ENCODE results near the gene NUCKS1.

The NUCKS1 gene

GRCh38 chr1:205667909-205668643 lies 81.9 kb downstream of the NUCKS1 start:
- TF ChIP-seq, protein P1, sequence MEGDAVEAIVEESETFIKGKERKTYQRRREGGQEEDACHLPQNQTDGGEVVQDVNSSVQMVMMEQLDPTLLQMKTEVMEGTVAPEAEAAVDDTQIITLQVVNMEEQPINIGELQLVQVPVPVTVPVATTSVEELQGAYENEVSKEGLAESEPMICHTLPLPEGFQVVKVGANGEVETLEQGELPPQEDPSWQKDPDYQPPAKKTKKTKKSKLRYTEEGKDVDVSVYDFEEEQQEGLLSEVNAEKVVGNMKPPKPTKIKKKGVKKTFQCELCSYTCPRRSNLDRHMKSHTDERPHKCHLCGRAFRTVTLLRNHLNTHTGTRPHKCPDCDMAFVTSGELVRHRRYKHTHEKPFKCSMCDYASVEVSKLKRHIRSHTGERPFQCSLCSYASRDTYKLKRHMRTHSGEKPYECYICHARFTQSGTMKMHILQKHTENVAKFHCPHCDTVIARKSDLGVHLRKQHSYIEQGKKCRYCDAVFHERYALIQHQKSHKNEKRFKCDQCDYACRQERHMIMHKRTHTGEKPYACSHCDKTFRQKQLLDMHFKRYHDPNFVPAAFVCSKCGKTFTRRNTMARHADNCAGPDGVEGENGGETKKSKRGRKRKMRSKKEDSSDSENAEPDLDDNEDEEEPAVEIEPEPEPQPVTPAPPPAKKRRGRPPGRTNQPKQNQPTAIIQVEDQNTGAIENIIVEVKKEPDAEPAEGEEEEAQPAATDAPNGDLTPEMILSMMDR (IDR thresholded peaks at IDR 0.05; ENCODE audit: borderline replicate concordance, insufficient read depth, low read depth, low read length): no peak
- peak overlapping the region; percentile 15 for H3K4me3 ChIP-seq (ENCODE audit: low read depth, low read length)

DNA sequence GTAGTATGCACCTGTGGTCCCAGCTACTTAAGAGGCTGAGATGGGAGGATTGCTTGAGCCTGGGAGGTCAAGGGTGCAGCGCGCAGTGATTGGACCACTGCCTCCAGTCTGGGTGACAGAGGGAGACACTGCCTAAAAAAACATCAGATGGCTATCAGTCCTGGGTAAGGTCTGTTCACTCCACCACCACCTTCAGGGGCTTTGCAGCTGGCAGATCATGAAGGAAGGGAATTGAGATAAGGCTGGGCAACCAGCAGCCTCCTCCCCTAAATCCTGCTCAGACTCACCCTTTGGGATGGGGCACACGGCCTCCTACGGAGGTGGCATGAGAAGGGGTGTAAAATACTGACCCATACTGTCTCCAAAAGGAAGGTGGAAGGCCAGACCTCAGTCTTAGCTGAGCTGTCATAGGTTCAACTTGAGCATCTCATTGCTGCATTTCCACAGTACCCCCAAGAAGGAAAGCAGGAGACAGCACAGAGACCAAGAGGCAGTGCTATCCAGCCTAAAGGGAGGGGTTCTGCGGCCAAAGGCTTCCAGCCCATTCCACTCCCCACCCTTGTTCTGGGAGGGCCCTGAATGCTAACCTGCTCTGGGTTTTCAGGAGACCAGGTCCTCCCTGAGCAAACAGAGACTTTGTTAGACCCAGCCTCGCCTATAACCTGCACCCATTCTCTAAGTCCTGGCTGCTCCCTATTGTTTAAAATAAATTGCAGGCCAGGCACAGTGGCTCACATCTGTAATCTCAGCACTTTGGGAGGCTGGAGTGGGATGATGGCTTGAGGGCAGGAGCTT lies 83.4 kb downstream of the NUCKS1 start:
- H3K4me3 ChIP-seq (ENCODE audit: low read depth, low read length): no peak overlapping the region
- TF ChIP-seq, protein P1 (IDR thresholded peaks at IDR 0.05; ENCODE audit: borderline replicate concordance, insufficient read depth, low read depth, low read length): no peak

- no peak overlapping the region for H3K4me3 ChIP-seq (ENCODE audit: low read depth, low read length)
- TF ChIP-seq, protein P1 (IDR thresholded peaks at IDR 0.05; ENCODE audit: borderline replicate concordance, insufficient read depth, low read depth, low read length): no peak
Measured at GRCh38 chr1:205665201-205666045, 84.6 kb downstream of the NUCKS1 start.

DNA sequence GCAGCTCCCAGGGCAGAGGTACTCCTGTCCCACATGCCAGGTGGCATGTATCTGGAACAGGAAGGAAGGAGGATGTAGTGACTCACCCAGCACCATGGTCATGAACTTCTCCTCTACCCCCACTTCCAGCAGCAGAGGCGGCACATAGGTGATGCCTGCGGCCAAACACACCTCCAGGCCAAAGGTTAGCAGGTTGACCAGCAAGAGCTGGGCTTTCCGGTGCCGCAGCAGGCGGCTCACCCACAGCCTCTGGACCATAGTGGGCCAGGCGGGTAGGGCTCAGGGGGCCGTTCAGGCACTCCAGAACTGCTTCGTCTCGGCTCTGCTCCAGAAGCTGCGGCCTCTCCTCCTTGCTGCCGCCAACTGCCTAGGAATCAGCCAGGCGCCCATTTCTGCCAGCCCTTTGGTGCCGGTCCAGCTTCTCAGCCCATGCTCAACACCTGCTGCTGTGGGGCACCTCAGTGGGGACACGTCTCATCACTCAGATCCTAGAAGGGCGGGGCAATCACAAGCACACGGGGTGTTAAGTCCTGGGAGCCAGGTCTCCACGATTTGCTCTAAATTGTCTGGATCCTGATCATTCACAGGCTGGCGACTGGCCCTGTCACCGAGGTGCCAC lies 85.5 kb downstream of the NUCKS1 start:
- no peak overlapping the region for H3K4me3 ChIP-seq (ENCODE audit: low read depth, low read length)
- TF ChIP-seq, protein P1 (IDR thresholded peaks at IDR 0.05; ENCODE audit: borderline replicate concordance, insufficient read depth, low read depth, low read length): no peak

DNA sequence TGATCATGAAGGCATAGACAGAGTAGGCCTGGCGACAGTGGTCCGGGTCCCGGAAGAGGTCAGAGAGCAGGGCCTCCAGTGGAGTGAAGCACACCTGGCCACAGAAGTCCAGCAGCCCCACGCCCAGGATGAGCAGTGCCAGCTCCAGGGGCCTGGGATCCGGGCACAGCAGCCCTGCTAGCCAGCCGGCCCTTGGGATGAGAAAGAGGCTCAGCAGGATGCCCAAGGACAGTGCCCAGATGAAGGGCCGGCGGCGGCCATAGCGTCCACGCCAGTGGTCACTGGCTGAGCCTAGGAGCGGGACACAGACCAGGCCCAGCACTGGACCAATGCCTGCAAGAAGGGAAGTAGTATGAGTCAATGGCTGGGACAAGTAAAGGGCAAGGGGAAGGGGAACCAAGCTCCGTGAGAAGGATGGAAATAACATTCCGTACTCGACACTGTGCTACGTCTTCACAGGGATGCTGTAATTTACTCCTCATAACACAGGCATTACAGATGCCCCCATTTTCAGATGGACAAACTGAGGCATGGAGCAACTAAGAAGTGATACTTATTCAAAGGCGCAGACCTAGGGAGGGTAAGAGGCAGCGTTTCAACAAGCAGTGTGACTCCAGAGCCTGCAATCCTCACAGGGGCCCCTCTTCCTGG lies 86.6 kb downstream of the NUCKS1 start:
- TF ChIP-seq, protein P1 (IDR thresholded peaks at IDR 0.05; ENCODE audit: borderline replicate concordance, insufficient read depth, low read depth, low read length): no peak
- H3K4me3 ChIP-seq (ENCODE audit: low read depth, low read length): no peak overlapping the region
